IPS-NIHi7 (cell line): ENCODE results near the gene MAP2K1.
A peak's percentile ranks its signal among the peaks of the same experiment; 100 is the strongest.
"Not testable (repeated sequence)": the region's sequence is repeated elsewhere in the genome, so short reads cannot be mapped to it uniquely, and the experiment has no call there.

Source experiments
- DNase-seq: peaks from one replicate; pipeline ENCODE4 v3.0.0; 2012; ENCODE audit warnings: mixed read lengths; ENCODE audit errors: extremely low spot score

MAP2K1 gene

DNA sequence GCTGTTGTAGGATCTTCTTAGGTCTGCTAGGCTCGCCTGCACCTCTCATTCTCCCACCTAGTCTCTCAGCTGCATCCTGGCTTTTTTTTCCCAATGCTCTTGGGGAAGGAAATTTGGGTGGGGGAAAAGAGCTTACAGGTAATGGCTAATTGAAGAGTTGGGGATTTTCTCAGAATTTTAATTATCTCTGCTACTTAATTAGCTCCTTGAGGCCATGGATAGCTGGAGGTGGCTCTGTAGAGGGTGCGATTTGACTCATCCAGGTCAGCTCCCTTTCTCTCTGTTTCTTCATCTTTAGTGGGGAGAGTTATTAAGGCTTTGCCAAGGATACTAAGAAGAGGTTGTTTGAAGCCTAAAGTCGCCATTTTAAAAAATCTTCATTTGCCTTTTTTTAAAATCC lies 88.3 kb downstream of the MAP2K1 start:
- no peak for DNase-seq

DNA sequence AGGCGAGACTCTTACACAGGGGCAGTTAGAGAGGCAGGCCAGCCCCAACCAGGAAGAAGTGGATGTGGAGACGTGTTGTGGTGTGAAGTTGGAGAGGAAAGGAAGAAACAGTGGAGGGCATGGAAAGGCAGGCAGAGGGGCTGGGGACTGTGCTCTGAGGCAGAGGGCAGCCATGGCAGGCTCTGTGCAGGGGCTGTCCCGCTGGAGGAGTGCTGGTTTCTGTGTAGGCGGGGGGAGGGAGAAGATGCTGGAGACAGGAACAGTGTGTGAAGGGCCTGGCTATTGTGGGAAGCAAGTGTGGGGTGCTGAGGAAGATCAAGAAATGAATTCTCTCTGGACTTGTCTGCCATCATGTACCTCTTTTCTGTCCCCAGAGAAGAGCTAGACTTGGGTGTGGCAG lies 89.8 kb downstream of the MAP2K1 start:
- DNase-seq: no peak

GRCh38 chr15:66477011-66477410 lies 90.3 kb downstream of the MAP2K1 start:
- DNase-seq: no peak

DNA sequence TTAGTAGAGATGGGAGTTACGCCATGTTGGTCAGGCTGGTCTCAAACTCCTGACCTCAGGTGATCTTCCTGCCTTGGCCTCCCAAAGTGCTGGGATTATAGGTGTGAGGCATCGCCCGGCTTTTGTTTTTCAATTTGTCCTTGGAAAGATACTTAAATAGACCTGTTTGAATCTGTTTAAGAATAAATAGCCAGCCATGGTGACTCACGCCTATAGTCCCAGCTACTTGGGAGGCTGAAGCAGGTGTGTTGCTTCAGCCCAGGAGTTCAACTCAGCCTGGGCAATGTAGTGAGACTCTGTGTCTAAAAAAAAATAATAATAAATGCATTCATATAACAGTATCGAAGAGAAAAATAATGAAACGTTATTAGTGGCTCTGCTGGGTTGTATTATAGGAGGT lies 93.6 kb downstream of the MAP2K1 start:
- no peak for DNase-seq

DNA sequence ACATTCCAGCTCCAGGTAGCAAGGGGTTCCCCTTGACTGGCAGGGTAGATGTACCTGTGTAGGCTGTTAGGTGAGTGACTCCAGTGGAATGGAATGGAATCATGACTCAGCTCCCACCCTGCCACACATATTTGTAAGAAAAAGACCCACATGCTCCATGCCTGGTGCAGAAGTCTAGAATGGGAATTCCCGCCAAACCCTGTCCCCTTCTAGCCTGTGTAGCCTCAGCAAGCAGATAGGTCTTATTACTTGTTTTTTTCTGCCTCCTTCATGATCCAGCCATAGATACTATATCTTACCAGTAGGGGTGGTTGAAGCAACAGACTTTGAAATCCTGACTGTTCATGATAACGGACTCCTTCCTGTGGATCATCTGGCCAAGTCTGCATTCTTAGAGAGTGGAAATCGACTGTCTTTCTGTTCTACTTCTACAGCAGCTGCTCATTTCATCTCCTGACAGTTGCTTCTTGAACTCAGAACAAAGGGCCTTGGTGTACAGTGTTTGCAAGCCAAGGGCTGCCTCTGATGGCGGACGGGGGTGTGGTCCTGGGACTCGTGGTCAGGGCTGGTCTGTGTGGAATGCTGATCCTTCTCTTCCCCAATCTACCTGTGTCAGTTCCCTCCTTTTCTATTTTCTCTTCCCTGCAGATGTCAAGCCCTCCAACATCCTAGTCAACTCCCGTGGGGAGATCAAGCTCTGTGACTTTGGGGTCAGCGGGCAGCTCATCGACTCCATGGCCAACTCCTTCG lies 94.6 kb downstream of the MAP2K1 start:
- no peak for DNase-seq

- DNase-seq: no peak
Measured at GRCh38 chr15:66482539-66482938, 95.8 kb downstream of the MAP2K1 start.

GRCh38 chr15:66483131-66483566 lies 96.4 kb downstream of the MAP2K1 start:
- no peak for DNase-seq

GRCh38 chr15:66484539-66485112 lies 97.9 kb downstream of the MAP2K1 start:
- DNase-seq: no peak

DNA sequence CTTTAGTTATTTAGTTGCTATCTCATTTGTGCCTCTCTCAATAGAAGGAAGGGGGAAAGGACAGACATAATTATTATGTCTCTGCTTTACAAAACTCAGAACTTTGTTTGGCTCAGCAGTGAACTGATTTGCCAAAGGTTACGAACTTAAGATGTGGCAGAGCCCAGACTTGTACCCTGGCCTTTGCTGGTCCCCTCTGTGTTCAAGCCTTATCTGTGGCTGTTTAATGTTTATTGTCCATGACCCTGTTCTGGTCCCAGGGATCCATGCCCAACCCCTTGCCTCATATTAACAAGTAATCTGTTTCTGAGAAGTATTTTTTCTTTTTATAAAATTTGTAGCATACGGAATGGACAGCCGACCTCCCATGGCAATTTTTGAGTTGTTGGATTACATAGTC lies 100.2 kb downstream of the MAP2K1 start:
- no peak for DNase-seq

DNA sequence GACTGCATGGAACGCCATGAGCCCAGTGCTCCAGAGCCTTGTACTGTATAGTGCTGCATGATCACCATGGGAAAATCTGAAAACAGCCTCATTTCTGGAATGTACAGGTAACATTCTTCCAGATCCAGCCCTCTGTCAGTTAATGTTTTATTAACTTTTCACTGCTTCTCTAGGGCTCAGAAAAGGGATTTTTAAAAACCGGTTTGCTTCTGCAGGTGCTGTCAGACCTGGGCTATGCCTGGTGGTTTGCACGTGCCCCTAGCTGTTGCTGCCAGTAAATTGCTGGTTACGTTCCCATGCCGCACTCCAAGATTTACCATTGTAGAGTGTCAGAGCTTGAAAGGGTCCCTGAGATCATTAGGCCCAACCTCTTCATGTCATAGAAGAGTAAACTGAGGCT lies 101.8 kb downstream of the MAP2K1 start:
- no peak for DNase-seq

- no peak for DNase-seq
Measured at GRCh38 chr15:66489179-66489791, 102.6 kb downstream of the MAP2K1 start.

GRCh38 chr15:66491846-66492245 lies 105.1 kb downstream of the MAP2K1 start:
- DNase-seq: no peak

GRCh38 chr15:66494262-66494661 lies 107.5 kb downstream of the MAP2K1 start:
- no peak for DNase-seq

DNA sequence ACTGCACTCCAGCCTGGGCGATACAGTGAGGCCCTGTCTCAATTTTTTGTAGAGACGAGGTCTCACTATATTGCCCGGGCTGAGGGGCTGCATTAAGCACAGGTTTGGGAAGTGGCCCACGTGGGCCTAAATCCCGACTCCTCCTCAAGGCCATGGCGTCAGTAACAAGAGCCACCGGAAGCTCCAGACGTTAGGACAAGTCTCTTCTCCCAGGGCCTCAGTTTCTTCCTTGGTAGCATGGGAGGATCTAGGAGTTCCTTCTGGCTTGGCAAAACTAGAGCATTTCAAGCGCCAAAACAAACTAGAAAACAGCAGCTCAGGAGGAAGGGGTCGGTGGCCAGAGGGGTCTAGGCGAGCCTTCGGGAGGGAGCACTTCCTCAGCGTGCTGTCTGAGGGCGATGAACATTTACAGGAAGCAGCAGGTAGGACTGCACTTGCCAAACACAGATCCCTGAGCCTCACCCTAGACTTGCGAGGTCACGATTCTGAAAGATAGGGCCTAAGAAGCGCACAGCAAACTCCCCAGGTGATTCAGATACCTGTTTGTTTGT lies 110.3 kb downstream of the MAP2K1 start:
- no peak for DNase-seq

DNA sequence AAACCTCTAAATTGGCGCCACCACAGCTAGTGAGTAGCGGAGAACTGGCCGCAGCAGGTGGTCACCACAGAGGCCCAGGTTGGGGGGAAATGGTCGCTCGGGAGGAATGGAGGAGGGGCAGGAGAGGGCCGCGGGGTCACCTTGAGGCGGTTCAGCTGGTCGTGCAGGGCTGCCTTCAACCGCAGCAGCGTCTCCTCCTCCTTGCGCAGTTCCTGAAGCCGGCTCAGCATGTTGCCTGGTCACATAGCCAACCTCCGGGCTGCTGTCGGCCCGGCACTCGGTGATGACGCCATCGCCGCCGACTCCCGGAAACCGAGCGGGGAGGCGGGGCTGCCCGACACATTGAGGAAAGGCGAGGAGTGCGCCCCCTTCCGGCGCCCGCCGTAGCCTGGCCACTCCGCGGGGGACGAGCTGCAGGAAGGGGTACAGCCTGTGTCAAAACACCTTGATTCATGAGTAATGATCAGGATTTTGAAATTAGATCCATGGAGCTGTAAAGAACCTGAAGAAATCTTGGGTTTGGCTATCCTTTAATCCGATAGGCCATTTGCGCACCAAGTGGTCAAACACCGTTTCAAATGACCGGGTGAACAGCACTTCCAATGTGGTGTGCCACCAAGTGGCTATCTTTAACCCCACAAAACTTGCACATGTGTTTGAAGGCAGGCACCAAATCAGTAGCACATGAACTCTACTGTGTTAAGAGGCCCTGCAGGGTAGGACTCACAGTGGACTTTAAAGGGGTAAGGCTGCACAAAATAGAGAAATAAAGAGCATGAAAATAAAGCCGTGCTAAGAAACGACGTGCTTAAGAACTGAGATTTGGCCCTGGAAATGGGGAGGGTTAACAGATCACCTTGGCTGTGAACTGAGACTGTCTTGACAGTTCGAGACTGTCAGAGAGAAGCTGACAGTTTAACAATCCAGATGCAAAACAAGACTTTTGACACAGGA lies 111.1 kb downstream of the MAP2K1 start, which contains the start of gene SNAPC5:
SNAPC5 (minus strand) TSS at position 261 of the 954 bp plus-strand sequence; CDS start at position 230, 31 bp downstream.
- peak; percentile 93 for DNase-seq

DNA sequence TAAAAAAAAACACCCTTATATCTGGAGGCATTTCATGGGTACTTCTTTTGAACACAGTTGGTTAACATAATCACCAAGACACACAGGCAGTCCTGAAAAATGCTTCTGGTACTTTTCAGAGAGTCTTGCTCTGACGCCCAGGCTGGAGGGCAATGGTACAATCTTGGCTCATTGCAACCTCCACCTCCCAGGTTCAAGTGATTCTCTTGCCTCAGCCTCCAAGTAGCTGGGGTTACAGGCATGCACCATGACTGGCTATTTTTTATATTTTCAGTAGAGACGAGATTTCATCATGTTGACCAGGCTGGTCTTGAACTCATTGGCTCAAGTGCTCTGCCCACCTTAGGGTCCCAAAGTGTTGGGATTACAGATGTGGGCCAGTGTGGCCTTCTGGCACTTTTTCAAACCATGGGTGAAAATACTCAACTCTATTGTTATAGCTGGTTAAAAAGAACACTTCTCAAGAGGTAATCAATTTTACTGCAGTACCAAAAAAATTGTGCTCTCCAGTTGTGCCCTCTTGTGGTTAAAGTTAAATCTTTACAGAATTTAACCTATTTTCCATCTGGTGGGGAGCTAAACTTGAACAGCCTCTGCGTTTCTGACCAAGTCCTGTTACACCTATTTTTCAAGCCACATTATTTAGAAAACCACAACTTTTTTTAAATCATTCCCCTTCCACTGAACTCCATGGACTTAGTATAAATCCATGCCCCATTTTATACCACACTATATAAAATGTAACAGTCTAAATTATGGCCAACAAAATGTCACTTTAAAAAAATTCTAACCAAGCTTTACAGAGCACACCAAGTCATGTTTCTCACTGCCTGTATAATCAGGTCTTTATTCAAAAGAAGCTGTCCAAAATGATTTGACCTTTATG lies 112.0 kb downstream of the MAP2K1 start:
- no peak for DNase-seq

- not testable (repeated sequence) for DNase-seq
Measured at GRCh38 chr15:66500346-66500745, 113.6 kb downstream of the MAP2K1 start.

- no peak for DNase-seq
Measured at GRCh38 chr15:66502491-66502890, 115.8 kb downstream of the MAP2K1 start.

DNA sequence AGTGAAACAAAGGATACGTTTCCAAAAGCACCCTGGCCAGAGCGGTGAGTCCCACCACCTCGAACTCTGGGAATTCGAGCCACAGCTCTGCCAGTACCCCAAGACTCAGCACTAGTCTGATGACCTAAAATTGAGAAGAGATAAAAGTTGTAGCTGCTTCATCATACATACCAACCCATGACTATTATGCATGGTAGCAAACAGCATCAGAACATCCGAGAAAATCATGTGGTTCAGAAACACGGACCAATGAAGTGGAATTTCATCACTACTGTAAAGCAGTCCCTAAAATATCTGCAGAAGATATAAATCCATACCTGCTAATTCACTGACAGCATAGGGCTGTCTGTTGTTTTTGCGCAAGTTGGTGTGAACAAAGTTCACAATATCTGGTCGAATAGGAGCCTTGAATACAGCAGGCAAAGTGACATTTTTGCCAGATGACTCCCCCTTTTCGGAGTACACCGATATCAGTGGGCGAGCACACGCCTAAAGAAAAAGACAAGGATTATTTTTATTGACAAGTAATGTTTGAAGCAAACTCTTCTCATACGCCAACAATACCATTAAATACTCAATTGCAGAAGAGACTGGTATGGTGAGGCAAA lies 116.4 kb downstream of the MAP2K1 start:
- DNase-seq: not testable (repeated sequence)
